HCT116 (cell line): ENCODE data around the gene NAPEPLD. TPM values are rescaled to one million over a fixed set of nuclear protein-coding genes. Genes with fewer than 3 reads are reported as not detected.
"Not testable (repeated sequence)": the region's sequence is repeated elsewhere in the genome, so short reads cannot be mapped to it uniquely, and the experiment has no call there.

Source experiments
- ATAC-seq: fragments of 200-7000 bp; cut with Tn5 transposase; 2 replicates; pipeline ENCODE4 v1.9.1; 2020; ENCODE audit warnings: mild to moderate bottlenecking, moderate library complexity
- BruUV-seq: library from RNA; stranded (reverse); fragments of 400-500 nt; replicated peaks from 2 replicates; lab custom pipeline; 2021; lab: Mats Ljungman, UMichigan
- CTCF ChIA-PET: fragments of 300-600 bp; sonication (Branson Sonifier 250); formaldehyde crosslinking; loops from one replicate; lab custom pipeline; 2021; ENCODE audit warnings: antibody characterized with exemption; lab: Charles Lee
- POLR2A ChIA-PET: fragments of 300-600, 350-600 bp; sonication (Branson Sonifier 250); formaldehyde crosslinking; loops from one replicate; lab custom pipeline; 2021; ENCODE audit warnings: antibody characterized with exemption; lab: Charles Lee
- RAD21 ChIA-PET, 2 experiments: fragments of 300-600 bp; sonication (Branson Sonifier 250); formaldehyde crosslinking; loops; one replicate each; lab custom pipeline; 2023; ENCODE audit warnings: low total read pairs in 2 of 2; ENCODE audit not compliant: uncharacterized antibody in 2 of 2, unreplicated experiment in 2 of 2, low non-redundant PET in 1 of 2; lab: Charles Lee
- DNase-seq: peaks from one replicate; pipeline ENCODE4 v3.0.0-alpha.2; 2010; ENCODE audit warnings: low read depth, low spot score
- H2AFZ ChIP-seq: fragments of 200-600 bp; shearing (Covaris generic), sonication (generic); 2 replicates; pipeline ENCODE4 v1.6.1; 2017; ENCODE audit warnings: low read depth, mixed run types, mixed read lengths, antibody characterized with exemption, low read length; ENCODE audit not compliant: poor library complexity, severe bottlenecking
- H3K27ac ChIP-seq: 2 replicates; pipeline ENCODE4 v1.5.1; 2012; ENCODE audit warnings: low read depth, low read length
- H3K27me3 ChIP-seq: fragments of 200-600 bp; sonication (generic); 2 replicates; pipeline ENCODE4 v1.6.1; 2016; ENCODE audit warnings: mixed run types, low read length, mixed read lengths; ENCODE audit not compliant: insufficient read depth
- H3K36me3 ChIP-seq, 2 experiments: fragments of 200-500 bp in 1 of 2; fragments of 200-600 bp in 1 of 2; sonication (Bioruptor generic) in 1 of 2; sonication (generic) in 1 of 2; 2 replicates each; pipeline versions ENCODE4 v1.5.1 to v1.6.1; 2014 to 2016; ENCODE audit warnings: low read length in 2 of 2, inconsistent platforms in 1 of 2, mixed read lengths in 1 of 2, mixed run types in 1 of 2; ENCODE audit not compliant: insufficient read depth in 2 of 2, control insufficient read depth in 1 of 2
- H3K4me1 ChIP-seq, 2 experiments: fragments of 200-600 bp in 1 of 2; sonication (generic) in 1 of 2; 2 replicates each; pipeline versions ENCODE4 v1.5.1 to v1.6.1; 2012 to 2017; ENCODE audit warnings: low read length in 2 of 2, inconsistent platforms in 1 of 2, mild to moderate bottlenecking in 1 of 2, mixed read lengths in 1 of 2, mixed run types in 1 of 2, moderate library complexity in 1 of 2; ENCODE audit not compliant: insufficient read depth in 2 of 2, control insufficient read depth in 1 of 2
- H3K4me2 ChIP-seq: fragments of 200-600 bp; sonication (generic); 2 replicates; pipeline ENCODE4 v1.6.1; 2017; ENCODE audit warnings: mixed run types, low read length, mixed read lengths
- H3K4me3 ChIP-seq, 2 experiments: fragments of 200-600 bp in 1 of 2; sonication (generic) in 1 of 2; replicated peaks in 1 of 2; 2 replicates each; pipeline ENCODE4 v1.5.1; 2011 to 2016; ENCODE audit warnings: low read length in 2 of 2, control low read depth in 1 of 2, low read depth in 1 of 2, mild to moderate bottlenecking in 1 of 2, mixed read lengths in 1 of 2, mixed run types in 1 of 2
- H3K79me2 ChIP-seq: fragments of 200-600 bp; sonication (generic); 2 replicates; pipeline ENCODE4 v1.6.1; 2017; ENCODE audit warnings: mild to moderate bottlenecking, mixed run types, low read length, moderate library complexity, mixed read lengths; ENCODE audit not compliant: insufficient read depth
- H3K9ac ChIP-seq: fragments of 200-600 bp; sonication (generic); 2 replicates; pipeline ENCODE4 v1.6.1; 2016; ENCODE audit warnings: low read length, mixed read lengths
- H3K9me2 ChIP-seq: fragments of 200-600 bp; sonication (generic), shearing (Covaris generic); 2 replicates; pipeline ENCODE4 v1.6.1; 2017; ENCODE audit warnings: mixed run types, mild to moderate bottlenecking, moderate library complexity; ENCODE audit not compliant: insufficient read depth
- H3K9me3 ChIP-seq, 2 experiments: fragments of 200-500 bp in 1 of 2; fragments of 200-600 bp in 1 of 2; sonication (Bioruptor generic) in 1 of 2; sonication (generic) in 1 of 2; 2 replicates each; pipeline ENCODE4 v1.6.1; 2014 to 2017; ENCODE audit warnings: low read length in 2 of 2, mixed read lengths in 2 of 2, inconsistent platforms in 1 of 2, low read depth in 1 of 2, mild to moderate bottlenecking in 1 of 2, mixed run types in 1 of 2, moderate library complexity in 1 of 2; ENCODE audit not compliant: control insufficient read depth in 1 of 2, insufficient read depth in 1 of 2
- H4K20me1 ChIP-seq: fragments of 200-600 bp; sonication (generic), shearing (Covaris generic); 2 replicates; pipeline ENCODE4 v1.6.1; 2017; ENCODE audit warnings: mixed run types, mild to moderate bottlenecking, moderate library complexity; ENCODE audit not compliant: insufficient read depth
- FOSL1 ChIP-seq: IDR thresholded peaks from 2 replicates; pipeline ENCODE4 v1.6.1; 2012; ENCODE audit warnings: low read depth
- JUND ChIP-seq: IDR thresholded peaks from 2 replicates; pipeline ENCODE4 v1.6.1; 2012
- RAD21 ChIP-seq: IDR thresholded peaks from 2 replicates; pipeline ENCODE4 v1.6.1; 2012; ENCODE audit warnings: low read depth, mild to moderate bottlenecking
- YY1 ChIP-seq: IDR thresholded peaks from 2 replicates; pipeline ENCODE4 v1.6.1; 2011; ENCODE audit warnings: low read length, low read depth, moderate library complexity, mild to moderate bottlenecking; ENCODE audit not compliant: insufficient replicate concordance; ENCODE audit errors: extremely low read depth
- ZFX ChIP-seq: fragments of 450-650 bp; IDR thresholded peaks from 2 replicates; pipeline ENCODE4 v1.6.1; 2017
- ZNF274 ChIP-seq: fragments of 200-500 bp; sonication (Bioruptor generic); IDR thresholded peaks from 2 replicates; pipeline ENCODE4 v1.6.1; 2014; ENCODE audit warnings: mild to moderate bottlenecking, low read depth, low read length, inconsistent platforms
- intact Hi-C: fragments of 100-400 bp; cut with micrococcal nuclease; formaldehyde crosslinking; loops from 2 replicates; pipeline ENCODE4 v1.10.0; 2022
- total RNA-seq: library from RNA; stranded (reverse); gene quantifications from one replicate; pipeline ENCODE4 v1.2.1, GENCODE V29; 2021; ENCODE audit not compliant: unreplicated experiment

The NAPEPLD gene
- total RNA-seq, 1 experiment from 2014 or later = 9.7 TPM

DNA sequence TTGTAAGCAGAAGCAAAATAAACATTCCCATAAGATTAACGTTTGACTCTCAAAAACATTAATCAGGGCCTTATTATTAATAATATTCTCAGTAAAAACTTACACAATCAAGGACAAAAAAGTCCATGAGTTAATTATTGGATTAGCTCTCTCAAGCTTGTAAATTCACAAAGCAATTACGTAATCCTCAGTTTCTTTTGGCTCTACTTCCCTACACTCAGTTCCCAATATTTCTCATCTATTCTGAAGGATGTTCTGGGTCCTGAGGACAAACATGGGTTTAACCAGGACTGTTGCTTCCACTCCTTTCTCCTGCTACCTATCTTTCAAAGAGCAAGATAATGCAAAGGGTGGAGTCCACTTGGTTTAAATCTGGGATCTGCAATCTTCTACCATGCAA is 89.4 kb downstream of the NAPEPLD start:
- ChIA-PET POLR2A (no interaction called here), RAD21 (no interaction called here), CTCF (no interaction called here)
- Histone ChIP-seq H3K4me3 (no peak overlapping the region), H3K27me3 (no peaks in the 10 kb centered on the region), H3K9ac (no peak overlapping the region), H4K20me1 (no peaks in the 10 kb centered on the region), H2AFZ (no peak overlapping the region), H3K4me2 (no peak overlapping the region), H3K9me3 (no peaks in the 10 kb centered on the region), H3K79me2 (no peaks in the 10 kb centered on the region), H3K4me1 (peaks cover 5 to 11% of the 10 kb centered on the region in 2 experiments; a peak in 3 of 4 replicates), H3K36me3 (no peaks in the 10 kb centered on the region), H3K27ac (no peak overlapping the region), H3K9me2 (no peaks in the 10 kb centered on the region)
- intact Hi-C loops = loop anchor here (10.0 kb wide), 1 partner anchor 105 kb away; no protein-coding TSS in a partner anchor
- no TSS peak for BruUV-seq
- no peak for DNase-seq
- TF ChIP-seq ZNF274 = no peak
- TF ChIP-seq YY1 = no peak
- no peak for TF ChIP-seq JUND
- TF ChIP-seq RAD21 = no peak
- no peak for ATAC-seq

DNA sequence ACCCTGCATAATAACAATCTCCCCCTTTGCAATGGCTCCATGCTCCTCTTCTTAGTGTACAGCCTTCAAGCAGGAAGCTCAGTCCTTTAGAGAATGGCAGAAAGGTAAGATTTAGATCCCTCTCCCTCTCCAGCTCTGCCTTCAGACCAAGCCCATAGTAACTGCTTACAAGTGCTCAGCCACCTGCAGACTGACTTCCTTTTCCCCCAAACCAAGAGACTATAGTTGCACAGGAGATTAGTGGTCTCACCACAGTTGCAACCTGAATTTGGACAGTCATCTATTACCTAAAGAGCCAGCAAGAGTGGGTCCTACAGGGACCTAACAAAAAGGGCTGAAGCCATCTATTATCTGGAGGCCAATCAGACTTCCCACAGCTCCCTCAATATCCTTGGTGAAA is 90.8 kb downstream of the NAPEPLD start:
- TF ChIP-seq ZFX = no peak
- TF ChIP-seq FOSL1 = no peak
- no peaks in the 10 kb centered on the region for H3K27me3 ChIP-seq
- H3K4me1 ChIP-seq = peaks cover 5 to 11% of the 10 kb centered on the region in 2 experiments; a peak in 3 of 4 replicates
- ChIA-PET POLR2A (no interaction called here), RAD21 (no interaction called here), CTCF (no interaction called here)
- no peaks in the 10 kb centered on the region for H3K36me3 ChIP-seq
- no peak for ATAC-seq
- no TSS peak for BruUV-seq
- no peak overlapping the region for H3K27ac ChIP-seq
- no peak overlapping the region for H3K4me3 ChIP-seq
- H4K20me1 ChIP-seq = no peaks in the 10 kb centered on the region
- intact Hi-C loops = loop anchor here (10.0 kb wide), 1 partner anchor 103 kb away; no protein-coding TSS in a partner anchor
- H3K79me2 ChIP-seq = no peaks in the 10 kb centered on the region
- H3K9me2 ChIP-seq = no peaks in the 10 kb centered on the region
- H2AFZ ChIP-seq = no peak overlapping the region
- no peaks in the 10 kb centered on the region for H3K9me3 ChIP-seq
- H3K9ac ChIP-seq = no peak overlapping the region
- H3K4me2 ChIP-seq = no peak overlapping the region
- no peak for DNase-seq

DNA sequence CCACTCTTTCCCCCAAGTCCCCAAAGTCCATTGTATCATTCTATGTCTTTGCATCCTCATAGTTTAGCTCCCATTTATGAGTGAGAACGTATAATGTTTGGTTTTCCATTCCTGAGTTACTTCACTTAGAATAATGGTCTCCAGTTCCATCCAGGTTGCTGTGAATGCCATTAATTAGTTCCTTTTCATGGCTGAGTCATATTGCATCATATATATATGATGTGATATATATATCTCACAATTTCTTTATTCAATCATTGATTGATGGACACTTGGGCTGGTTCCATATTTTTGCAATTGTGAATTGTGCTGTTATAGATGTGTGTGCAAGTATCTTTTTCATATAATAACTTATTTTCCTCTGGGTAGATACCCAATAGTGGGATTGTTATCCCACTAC is 92.9 kb downstream of the NAPEPLD start:
- RAD21 ChIA-PET, CTCF ChIA-PET: not testable (repeated sequence)

More for the DNA sequence above, 92.9 kb downstream of the NAPEPLD start:
- intact Hi-C loops = loop anchor here (10.0 kb wide), 1 partner anchor 101 kb away; no protein-coding TSS in a partner anchor
- H3K4me2 ChIP-seq, H3K9me3 ChIP-seq, BruUV-seq, H2AFZ ChIP-seq, DNase-seq, H4K20me1 ChIP-seq, H3K9ac ChIP-seq, H3K4me3 ChIP-seq, H3K4me1 ChIP-seq, H3K27me3 ChIP-seq, ATAC-seq, H3K36me3 ChIP-seq, POLR2A ChIA-PET, H3K79me2 ChIP-seq, H3K9me2 ChIP-seq, H3K27ac ChIP-seq: not testable (repeated sequence)
